HCT116 (cell line): ENCODE results near the gene MEIS2. TPM values are rescaled to one million over a fixed set of nuclear protein-coding genes. Genes with fewer than 3 reads are reported as not detected.

Experiments used
- ATAC-seq: fragments of 200-7000 bp; cut with Tn5 transposase; 2 replicates; pipeline ENCODE4 v1.9.1; 2020; ENCODE audit warnings: mild to moderate bottlenecking, moderate library complexity
- BruUV-seq: library from RNA; stranded (reverse); fragments of 400-500 nt; replicated peaks from 2 replicates; lab custom pipeline; 2021; lab: Mats Ljungman, UMichigan
- CTCF ChIA-PET: fragments of 300-600 bp; sonication (Branson Sonifier 250); formaldehyde crosslinking; loops from one replicate; lab custom pipeline; 2021; ENCODE audit warnings: antibody characterized with exemption; lab: Charles Lee
- POLR2A ChIA-PET: fragments of 300-600, 350-600 bp; sonication (Branson Sonifier 250); formaldehyde crosslinking; loops from one replicate; lab custom pipeline; 2021; ENCODE audit warnings: antibody characterized with exemption; lab: Charles Lee
- RAD21 ChIA-PET, 2 experiments: fragments of 300-600 bp; sonication (Branson Sonifier 250); formaldehyde crosslinking; loops; one replicate each; lab custom pipeline; 2023; ENCODE audit warnings: low total read pairs in 2 of 2; ENCODE audit not compliant: uncharacterized antibody in 2 of 2, unreplicated experiment in 2 of 2, low non-redundant PET in 1 of 2; lab: Charles Lee
- DNase-seq: peaks from one replicate; pipeline ENCODE4 v3.0.0-alpha.2; 2010; ENCODE audit warnings: low read depth, low spot score
- H2AFZ ChIP-seq: fragments of 200-600 bp; shearing (Covaris generic), sonication (generic); 2 replicates; pipeline ENCODE4 v1.6.1; 2017; ENCODE audit warnings: low read depth, mixed run types, mixed read lengths, antibody characterized with exemption, low read length; ENCODE audit not compliant: poor library complexity, severe bottlenecking
- H3K27ac ChIP-seq: 2 replicates; pipeline ENCODE4 v1.5.1; 2012; ENCODE audit warnings: low read depth, low read length
- H3K27me3 ChIP-seq: fragments of 200-600 bp; sonication (generic); 2 replicates; pipeline ENCODE4 v1.6.1; 2016; ENCODE audit warnings: mixed run types, low read length, mixed read lengths; ENCODE audit not compliant: insufficient read depth
- H3K36me3 ChIP-seq, 2 experiments: fragments of 200-500 bp in 1 of 2; fragments of 200-600 bp in 1 of 2; sonication (Bioruptor generic) in 1 of 2; sonication (generic) in 1 of 2; 2 replicates each; pipeline versions ENCODE4 v1.5.1 to v1.6.1; 2014 to 2016; ENCODE audit warnings: low read length in 2 of 2, inconsistent platforms in 1 of 2, mixed read lengths in 1 of 2, mixed run types in 1 of 2; ENCODE audit not compliant: insufficient read depth in 2 of 2, control insufficient read depth in 1 of 2
- H3K4me1 ChIP-seq, 2 experiments: fragments of 200-600 bp in 1 of 2; sonication (generic) in 1 of 2; 2 replicates each; pipeline versions ENCODE4 v1.5.1 to v1.6.1; 2012 to 2017; ENCODE audit warnings: low read length in 2 of 2, inconsistent platforms in 1 of 2, mild to moderate bottlenecking in 1 of 2, mixed read lengths in 1 of 2, mixed run types in 1 of 2, moderate library complexity in 1 of 2; ENCODE audit not compliant: insufficient read depth in 2 of 2, control insufficient read depth in 1 of 2
- H3K4me2 ChIP-seq: fragments of 200-600 bp; sonication (generic); 2 replicates; pipeline ENCODE4 v1.6.1; 2017; ENCODE audit warnings: mixed run types, low read length, mixed read lengths
- H3K4me3 ChIP-seq, 2 experiments: fragments of 200-600 bp in 1 of 2; sonication (generic) in 1 of 2; replicated peaks in 1 of 2; 2 replicates each; pipeline ENCODE4 v1.5.1; 2011 to 2016; ENCODE audit warnings: low read length in 2 of 2, control low read depth in 1 of 2, low read depth in 1 of 2, mild to moderate bottlenecking in 1 of 2, mixed read lengths in 1 of 2, mixed run types in 1 of 2
- H3K79me2 ChIP-seq: fragments of 200-600 bp; sonication (generic); 2 replicates; pipeline ENCODE4 v1.6.1; 2017; ENCODE audit warnings: mild to moderate bottlenecking, mixed run types, low read length, moderate library complexity, mixed read lengths; ENCODE audit not compliant: insufficient read depth
- H3K9ac ChIP-seq: fragments of 200-600 bp; sonication (generic); 2 replicates; pipeline ENCODE4 v1.6.1; 2016; ENCODE audit warnings: low read length, mixed read lengths
- H3K9me2 ChIP-seq: fragments of 200-600 bp; sonication (generic), shearing (Covaris generic); 2 replicates; pipeline ENCODE4 v1.6.1; 2017; ENCODE audit warnings: mixed run types, mild to moderate bottlenecking, moderate library complexity; ENCODE audit not compliant: insufficient read depth
- H3K9me3 ChIP-seq, 2 experiments: fragments of 200-500 bp in 1 of 2; fragments of 200-600 bp in 1 of 2; sonication (Bioruptor generic) in 1 of 2; sonication (generic) in 1 of 2; 2 replicates each; pipeline ENCODE4 v1.6.1; 2014 to 2017; ENCODE audit warnings: low read length in 2 of 2, mixed read lengths in 2 of 2, inconsistent platforms in 1 of 2, low read depth in 1 of 2, mild to moderate bottlenecking in 1 of 2, mixed run types in 1 of 2, moderate library complexity in 1 of 2; ENCODE audit not compliant: control insufficient read depth in 1 of 2, insufficient read depth in 1 of 2
- H4K20me1 ChIP-seq: fragments of 200-600 bp; sonication (generic), shearing (Covaris generic); 2 replicates; pipeline ENCODE4 v1.6.1; 2017; ENCODE audit warnings: mixed run types, mild to moderate bottlenecking, moderate library complexity; ENCODE audit not compliant: insufficient read depth
- ELF1 ChIP-seq: IDR thresholded peaks from 2 replicates; pipeline ENCODE4 v1.6.1; 2012; ENCODE audit warnings: low read depth, borderline replicate concordance
- EZH2 ChIP-seq: fragments of 200-600 bp; sonication (generic); IDR thresholded peaks from 2 replicates; pipeline ENCODE4 v1.6.1; 2017; ENCODE audit warnings: antibody characterized with exemption, mixed run types
- EZH2phosphoT487 ChIP-seq: fragments of 200-600 bp; IDR thresholded peaks from 2 replicates; pipeline ENCODE4 v1.6.1; 2018; ENCODE audit warnings: antibody characterized with exemption, borderline replicate concordance
- JUND ChIP-seq: IDR thresholded peaks from 2 replicates; pipeline ENCODE4 v1.6.1; 2012
- POLR2A ChIP-seq: IDR thresholded peaks from 2 replicates; pipeline ENCODE4 v1.7.0; 2011; ENCODE audit warnings: borderline replicate concordance; ENCODE audit not compliant: insufficient read depth, insufficient read length; ENCODE audit errors: extremely low read depth
- SIN3A ChIP-seq: IDR thresholded peaks from 2 replicates; pipeline ENCODE4 v1.6.1; 2012; ENCODE audit warnings: low read depth
- SP1 ChIP-seq: IDR thresholded peaks from 2 replicates; pipeline ENCODE4 v1.6.1; 2012; ENCODE audit warnings: low read depth
- SRF ChIP-seq: IDR thresholded peaks from 2 replicates; pipeline ENCODE4 v1.6.1; 2012; ENCODE audit warnings: low read depth
- intact Hi-C: fragments of 100-400 bp; cut with micrococcal nuclease; formaldehyde crosslinking; loops from 2 replicates; pipeline ENCODE4 v1.10.0; 2022
- total RNA-seq: library from RNA; stranded (reverse); gene quantifications from one replicate; pipeline ENCODE4 v1.2.1, GENCODE V29; 2021; ENCODE audit not compliant: unreplicated experiment
- TF ChIP-seq, protein P1 (sequence below): IDR thresholded peaks from 2 replicates; pipeline ENCODE4 v1.6.1; 2012
- TF ChIP-seq, protein P2 (sequence below), 3 experiments: fragments of 200-600 bp in 1 of 3; sonication (generic) in 1 of 3; IDR thresholded peaks in 2 of 3; conservative IDR thresholded peaks in 1 of 3; 2 replicates each; pipeline ENCODE4 v1.5.1; 2012 to 2017; ENCODE audit warnings: low read depth in 2 of 3, low read length in 2 of 3, antibody characterized with exemption in 1 of 3, borderline replicate concordance in 1 of 3, control low read depth in 1 of 3, mild to moderate bottlenecking in 1 of 3, mixed read lengths in 1 of 3, mixed run types in 1 of 3, moderate library complexity in 1 of 3; ENCODE audit not compliant: insufficient read depth in 1 of 3
- TF ChIP-seq, protein P3 (sequence below): IDR thresholded peaks from 2 replicates; pipeline ENCODE4 v1.6.1; 2012

The MEIS2 gene
- total RNA-seq, 1 experiment from 2014 or later, result 11.5 TPM

DNA sequence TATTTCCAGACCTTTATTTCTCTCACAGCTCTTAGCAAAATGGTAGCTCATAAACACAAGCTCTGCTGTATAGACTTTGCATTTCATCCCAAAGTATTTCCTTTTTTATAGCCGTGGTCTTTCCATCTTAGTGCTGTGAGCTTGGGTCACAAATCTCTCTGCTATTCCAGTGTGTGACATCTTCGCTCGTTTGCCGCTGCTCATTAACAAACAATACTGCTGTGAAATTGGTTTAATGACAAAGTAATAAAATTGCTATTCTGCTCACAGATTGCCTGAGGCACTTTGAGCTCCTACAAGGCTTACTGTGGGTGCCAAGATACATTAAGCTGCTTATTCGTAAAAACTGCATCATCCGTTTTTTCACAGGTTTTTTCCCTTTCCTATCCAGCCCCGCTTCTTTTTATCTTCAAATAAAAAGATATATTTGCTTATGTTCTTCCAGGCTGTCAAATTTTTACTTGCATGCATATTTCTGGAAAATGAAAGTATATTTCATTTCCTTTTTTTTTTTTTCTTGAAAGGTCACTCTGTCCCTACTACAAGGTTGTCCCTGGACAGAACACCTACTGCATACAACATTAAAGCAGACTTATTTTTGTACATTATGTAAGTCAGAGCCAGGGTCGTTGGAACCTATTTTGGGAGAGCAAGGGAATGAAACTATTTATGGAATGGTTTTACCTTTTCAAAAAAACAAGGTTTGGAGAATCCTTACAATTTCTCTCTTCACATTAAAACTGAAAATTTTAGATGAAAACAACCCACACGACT is 174.5 kb downstream of the MEIS2 start:
- TF ChIP-seq SP1 (no peak), SIN3A (no peak), ELF1 (no peak), JUND (no peak), SRF (no peak)
- TF ChIP-seq, protein P1, sequence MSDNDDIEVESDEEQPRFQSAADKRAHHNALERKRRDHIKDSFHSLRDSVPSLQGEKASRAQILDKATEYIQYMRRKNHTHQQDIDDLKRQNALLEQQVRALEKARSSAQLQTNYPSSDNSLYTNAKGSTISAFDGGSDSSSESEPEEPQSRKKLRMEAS, result no peak
- Histone ChIP-seq H3K27ac (no peak overlapping the region), H3K9ac (no peak overlapping the region), H3K4me1 (no peaks in the 10 kb centered on the region), H3K79me2 (no peaks in the 10 kb centered on the region), H3K9me2 (no peaks in the 10 kb centered on the region), H3K9me3 (no peaks in the 10 kb centered on the region), H2AFZ (no peak overlapping the region), H3K36me3 (no peaks in the 10 kb centered on the region), H3K27me3 (no peaks in the 10 kb centered on the region), H3K4me3 (no peak overlapping the region), H3K4me2 (no peak overlapping the region), H4K20me1 (no peaks in the 10 kb centered on the region)
- ATAC-seq (no peak), DNase-seq (no peak)
- POLR2A ChIA-PET, result no interaction called here
- BruUV-seq, result no TSS peak
- RAD21 ChIA-PET, result no interaction called here
- intact Hi-C loops, result no loop called here
- CTCF ChIA-PET, result no interaction called here

DNA sequence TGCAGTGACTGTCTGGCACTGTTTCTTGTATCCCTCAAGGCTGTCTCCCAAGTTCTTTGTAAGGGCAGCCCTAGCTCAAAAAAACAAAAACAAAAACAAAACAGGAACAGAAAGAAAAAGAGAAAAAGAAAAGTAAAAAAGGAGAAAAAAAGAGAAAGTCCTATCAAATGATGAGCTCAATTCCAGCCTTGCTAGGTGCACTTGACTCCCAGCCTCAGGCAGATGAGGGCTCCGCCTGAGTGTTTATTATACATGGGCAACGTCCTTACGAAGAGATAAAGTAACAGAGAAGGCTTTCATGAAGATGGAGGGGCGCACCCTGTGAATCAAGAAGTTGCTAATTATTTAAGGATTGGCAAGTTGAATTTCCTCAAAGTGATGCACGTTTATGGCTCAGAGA is 175.3 kb downstream of the MEIS2 start:
- CTCF ChIA-PET, result no interaction called here

More for the DNA sequence above, 175.3 kb downstream of the MEIS2 start:
- no peak overlapping the region for H2AFZ ChIP-seq
- no peaks in the 10 kb centered on the region for H3K79me2 ChIP-seq
- POLR2A ChIA-PET, result no interaction called here
- no peak overlapping the region for H3K9ac ChIP-seq
- H3K27ac ChIP-seq, result no peak overlapping the region
- intact Hi-C loops, result no loop called here
- H3K9me2 ChIP-seq, result no peaks in the 10 kb centered on the region
- no peak overlapping the region for H3K4me3 ChIP-seq
- no peak for ATAC-seq
- no TSS peak for BruUV-seq
- H3K4me1 ChIP-seq, result no peaks in the 10 kb centered on the region
- DNase-seq, result no peak
- no peaks in the 10 kb centered on the region for H3K27me3 ChIP-seq
- no peaks in the 10 kb centered on the region for H3K36me3 ChIP-seq
- no peaks in the 10 kb centered on the region for H4K20me1 ChIP-seq
- H3K4me2 ChIP-seq, result no peak overlapping the region
- TF ChIP-seq, protein P1, result no peak
- TF ChIP-seq EZH2 (no peak), ELF1 (no peak), POLR2A (no peak), EZH2phosphoT487 (no peak)
- TF ChIP-seq, protein P2, sequence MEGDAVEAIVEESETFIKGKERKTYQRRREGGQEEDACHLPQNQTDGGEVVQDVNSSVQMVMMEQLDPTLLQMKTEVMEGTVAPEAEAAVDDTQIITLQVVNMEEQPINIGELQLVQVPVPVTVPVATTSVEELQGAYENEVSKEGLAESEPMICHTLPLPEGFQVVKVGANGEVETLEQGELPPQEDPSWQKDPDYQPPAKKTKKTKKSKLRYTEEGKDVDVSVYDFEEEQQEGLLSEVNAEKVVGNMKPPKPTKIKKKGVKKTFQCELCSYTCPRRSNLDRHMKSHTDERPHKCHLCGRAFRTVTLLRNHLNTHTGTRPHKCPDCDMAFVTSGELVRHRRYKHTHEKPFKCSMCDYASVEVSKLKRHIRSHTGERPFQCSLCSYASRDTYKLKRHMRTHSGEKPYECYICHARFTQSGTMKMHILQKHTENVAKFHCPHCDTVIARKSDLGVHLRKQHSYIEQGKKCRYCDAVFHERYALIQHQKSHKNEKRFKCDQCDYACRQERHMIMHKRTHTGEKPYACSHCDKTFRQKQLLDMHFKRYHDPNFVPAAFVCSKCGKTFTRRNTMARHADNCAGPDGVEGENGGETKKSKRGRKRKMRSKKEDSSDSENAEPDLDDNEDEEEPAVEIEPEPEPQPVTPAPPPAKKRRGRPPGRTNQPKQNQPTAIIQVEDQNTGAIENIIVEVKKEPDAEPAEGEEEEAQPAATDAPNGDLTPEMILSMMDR (IDR thresholded peaks at IDR 0.05 in 2 of 3, conservative IDR thresholded peaks at IDR 0.05 in 1 of 3; ENCODE audit: borderline replicate concordance in 1 of 3, insufficient read depth in 1 of 3, low read depth in 2 of 3, low read length in 2 of 3), result no peak
- TF ChIP-seq, protein P3, sequence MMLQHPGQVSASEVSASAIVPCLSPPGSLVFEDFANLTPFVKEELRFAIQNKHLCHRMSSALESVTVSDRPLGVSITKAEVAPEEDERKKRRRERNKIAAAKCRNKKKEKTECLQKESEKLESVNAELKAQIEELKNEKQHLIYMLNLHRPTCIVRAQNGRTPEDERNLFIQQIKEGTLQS, result no peak
- TF ChIP-seq, all 23 proteins: peak for 0
- RAD21 ChIA-PET, result no interaction called here
- no peaks in the 10 kb centered on the region for H3K9me3 ChIP-seq
